OCI-LY1 (cell line): ENCODE data around the gene SERPINB7.

Source experiments
- H2AFZ ChIP-seq: fragments of 200-600 bp; sonication (generic), shearing (Covaris generic); 2 replicates; pipeline ENCODE4 v1.6.0; 2014; ENCODE audit warnings: antibody characterized with exemption, mild to moderate bottlenecking, low read length
- H3F3A ChIP-seq: fragments of 200-600 bp; sonication (generic), shearing (Covaris generic); 2 replicates; pipeline ENCODE4 v1.6.0; 2014; ENCODE audit warnings: mild to moderate bottlenecking, antibody characterized with exemption, low read length, moderate library complexity; ENCODE audit not compliant: insufficient read depth
- H3K27ac ChIP-seq: fragments of 200-600 bp; sonication (generic); 2 replicates; pipeline ENCODE4 v1.5.1; 2014; ENCODE audit warnings: low read length, mixed run types, mild to moderate bottlenecking, low read depth; ENCODE audit not compliant: poor library complexity, severe bottlenecking
- H3K27me3 ChIP-seq: fragments of 200-600 bp; sonication (generic); 2 replicates; pipeline ENCODE4 v1.6.0; 2014; ENCODE audit warnings: antibody characterized with exemption, mild to moderate bottlenecking, low read length, moderate library complexity; ENCODE audit not compliant: insufficient read depth
- H3K36me3 ChIP-seq: fragments of 200-600 bp; sonication (generic); 2 replicates; pipeline ENCODE4 v1.6.1; 2014; ENCODE audit warnings: mild to moderate bottlenecking, antibody characterized with exemption, low read length, moderate library complexity, mixed read lengths; ENCODE audit not compliant: insufficient read depth
- H3K4me1 ChIP-seq: fragments of 200-600 bp; sonication (generic); 2 replicates; pipeline ENCODE4 v1.5.1; 2014; ENCODE audit warnings: mild to moderate bottlenecking, low read length, moderate library complexity; ENCODE audit not compliant: insufficient read depth, severe bottlenecking
- H3K4me2 ChIP-seq: fragments of 200-600 bp; sonication (generic), shearing (Covaris generic); 2 replicates; pipeline ENCODE4 v1.6.1; 2014; ENCODE audit warnings: low read length
- H3K4me3 ChIP-seq: fragments of 200-600 bp; sonication (generic); 2 replicates; pipeline ENCODE4 v1.5.1; 2014; ENCODE audit warnings: low read length, low read depth, mild to moderate bottlenecking, mixed read lengths; ENCODE audit not compliant: poor library complexity, severe bottlenecking
- H3K79me2 ChIP-seq: fragments of 200-600 bp; shearing (Covaris generic); 2 replicates; pipeline ENCODE4 v1.6.1; 2016; ENCODE audit warnings: mixed run types, low read length, mixed read lengths; ENCODE audit not compliant: insufficient read depth
- H3K9ac ChIP-seq: fragments of 200-600 bp; sonication (generic), shearing (Covaris generic); 2 replicates; pipeline ENCODE4 v1.6.1; 2014; ENCODE audit warnings: mild to moderate bottlenecking, low read length, mixed read lengths
- H3K9me2 ChIP-seq: fragments of 200-600 bp; sonication (generic), shearing (Covaris generic); 2 replicates; pipeline ENCODE4 v1.6.1; 2014; ENCODE audit warnings: low read depth, mild to moderate bottlenecking, low read length, mixed read lengths
- H3K9me3 ChIP-seq: fragments of 200-600 bp; shearing (Covaris generic); 2 replicates; pipeline ENCODE4 v1.6.1; 2014; ENCODE audit warnings: low read length, mixed read lengths
- H4K20me1 ChIP-seq: fragments of 200-600 bp; sonication (generic), shearing (Covaris generic); 2 replicates; pipeline ENCODE4 v1.6.0; 2016; ENCODE audit warnings: mild to moderate bottlenecking, low read length; ENCODE audit not compliant: insufficient read depth
- CTCF ChIP-seq: fragments of 200-600 bp; sonication (generic), shearing (Covaris generic); IDR thresholded peaks from 2 replicates; pipeline ENCODE4 v1.5.1; 2017; ENCODE audit warnings: mild to moderate bottlenecking, antibody characterized with exemption, low read length, moderate library complexity, mixed read lengths
- EZH2 ChIP-seq: fragments of 200-600 bp; sonication (generic), shearing (Covaris generic); IDR thresholded peaks from 2 replicates; pipeline ENCODE4 v1.8.0; 2017; ENCODE audit warnings: borderline replicate concordance, mixed run types, mild to moderate bottlenecking, antibody characterized with exemption, low read length, moderate library complexity, mixed read lengths

Gene SERPINB7

GRCh38 chr18:63817441-63818051, 42.3 kb downstream of the SERPINB7 start:
- H3K79me2 ChIP-seq, result no peaks in the 10 kb centered on the region
- H3K36me3 ChIP-seq, result no peaks in the 10 kb centered on the region
- H3K9ac ChIP-seq, result no peak overlapping the region
- H3K4me2 ChIP-seq, result no peak overlapping the region
- no peak overlapping the region for H3K4me3 ChIP-seq
- H3F3A ChIP-seq, result no peaks in the 10 kb centered on the region
- H3K27me3 ChIP-seq, result no peaks in the 10 kb centered on the region
- no peak for TF ChIP-seq EZH2
- H2AFZ ChIP-seq, result no peak overlapping the region
- no peak overlapping the region for H3K27ac ChIP-seq
- no peaks in the 10 kb centered on the region for H3K4me1 ChIP-seq
- H3K9me2 ChIP-seq, result no peaks in the 10 kb centered on the region
- no peaks in the 10 kb centered on the region for H3K9me3 ChIP-seq
- no peaks in the 10 kb centered on the region for H4K20me1 ChIP-seq

GRCh38 chr18:63818212-63818611, 43.0 kb downstream of the SERPINB7 start:
- Histone ChIP-seq H3F3A (no peaks in the 10 kb centered on the region), H2AFZ (no peak overlapping the region), H3K9ac (no peak overlapping the region), H3K79me2 (no peaks in the 10 kb centered on the region), H3K9me2 (no peaks in the 10 kb centered on the region), H3K4me2 (no peak overlapping the region), H3K4me1 (no peaks in the 10 kb centered on the region), H3K36me3 (no peaks in the 10 kb centered on the region), H4K20me1 (no peaks in the 10 kb centered on the region), H3K27me3 (no peaks in the 10 kb centered on the region), H3K4me3 (no peak overlapping the region), H3K9me3 (no peaks in the 10 kb centered on the region), H3K27ac (no peak overlapping the region)
- TF ChIP-seq CTCF (no peak), EZH2 (no peak)

GRCh38 chr18:63819786-63820185, 44.6 kb downstream of the SERPINB7 start:
- no peaks in the 10 kb centered on the region for H3K27me3 ChIP-seq
- H4K20me1 ChIP-seq, result no peaks in the 10 kb centered on the region
- H3K36me3 ChIP-seq, result no peaks in the 10 kb centered on the region
- no peaks in the 10 kb centered on the region for H3F3A ChIP-seq
- H3K9me2 ChIP-seq, result no peaks in the 10 kb centered on the region
- H2AFZ ChIP-seq, result no peak overlapping the region
- no peak overlapping the region for H3K27ac ChIP-seq
- TF ChIP-seq EZH2 (no peak), CTCF (no peak)
- no peak overlapping the region for H3K4me2 ChIP-seq
- no peaks in the 10 kb centered on the region for H3K79me2 ChIP-seq
- H3K9me3 ChIP-seq, result no peaks in the 10 kb centered on the region
- H3K4me3 ChIP-seq, result no peak overlapping the region
- H3K9ac ChIP-seq, result no peak overlapping the region
- H3K4me1 ChIP-seq, result no peaks in the 10 kb centered on the region

- Histone ChIP-seq H3K9ac (no peak overlapping the region), H3K9me2 (no peaks in the 10 kb centered on the region), H3F3A (no peaks in the 10 kb centered on the region), H3K4me1 (no peaks in the 10 kb centered on the region), H3K27ac (no peak overlapping the region), H3K27me3 (no peaks in the 10 kb centered on the region), H4K20me1 (no peaks in the 10 kb centered on the region), H3K4me2 (no peak overlapping the region), H3K36me3 (no peaks in the 10 kb centered on the region), H3K79me2 (no peaks in the 10 kb centered on the region), H2AFZ (no peak overlapping the region), H3K4me3 (no peak overlapping the region), H3K9me3 (no peaks in the 10 kb centered on the region)
- no peak for TF ChIP-seq CTCF
- TF ChIP-seq EZH2, result no peak
Measured at GRCh38 chr18:63820694-63821093, 45.5 kb downstream of the SERPINB7 start.
